HG02885 (cell line): ENCODE measurements around the gene SERPINE3.
A peak's percentile ranks its signal among the peaks of the same experiment; 100 is the strongest.

Experiments
- ATAC-seq: cut with Tn5 transposase; IDR thresholded peaks from one replicate; pipeline ENCODE4 v1.9.1; 2021; ENCODE audit warnings: mild to moderate bottlenecking; ENCODE audit not compliant: unreplicated experiment, poor library complexity

SERPINE3 gene

GRCh38 chr13:51339354-51339753 lies at the start of gene SERPINE3:
Gene SERPINE3, plus strand, starts transcription at chr13:51339691. Its CDS starts 1,401 bp downstream, at chr13:51341092.
- ATAC-seq: no peak

GRCh38 chr13:51291341-51291740 lies 48.1 kb upstream of the SERPINE3 start:
- no peak for ATAC-seq

DNA sequence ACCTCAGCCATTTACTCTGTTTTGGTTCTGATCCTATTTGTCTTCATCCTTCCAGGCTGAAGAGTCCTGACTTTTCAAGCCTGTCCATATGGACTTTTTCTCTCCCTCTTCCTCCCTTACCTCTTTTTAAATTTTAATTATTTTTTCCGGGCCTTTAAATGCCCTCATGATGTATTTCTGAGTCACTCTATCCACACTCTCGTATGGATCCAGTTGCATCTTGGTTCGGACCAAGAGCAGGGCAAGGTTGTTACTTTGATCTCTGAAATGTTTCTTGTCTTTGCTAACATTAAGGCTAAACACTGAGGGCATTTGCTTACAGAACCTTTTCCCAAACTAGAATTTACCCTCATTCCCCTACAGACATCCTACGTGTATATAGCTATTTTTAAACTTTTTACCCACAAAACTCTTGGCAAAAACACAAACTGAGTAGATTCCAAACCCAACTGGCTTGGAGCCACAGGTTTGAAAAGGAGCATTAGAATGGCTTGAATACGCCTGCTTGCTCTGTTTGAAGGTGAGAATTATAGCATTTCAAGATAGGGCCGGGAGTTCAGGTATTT lies 47.4 kb upstream of the SERPINE3 start:
- ATAC-seq: no peak

GRCh38 chr13:51297556-51297955 lies 41.9 kb upstream of the SERPINE3 start:
- no peak for ATAC-seq

GRCh38 chr13:51298812-51299211 lies 40.7 kb upstream of the SERPINE3 start:
- ATAC-seq: no peak

DNA sequence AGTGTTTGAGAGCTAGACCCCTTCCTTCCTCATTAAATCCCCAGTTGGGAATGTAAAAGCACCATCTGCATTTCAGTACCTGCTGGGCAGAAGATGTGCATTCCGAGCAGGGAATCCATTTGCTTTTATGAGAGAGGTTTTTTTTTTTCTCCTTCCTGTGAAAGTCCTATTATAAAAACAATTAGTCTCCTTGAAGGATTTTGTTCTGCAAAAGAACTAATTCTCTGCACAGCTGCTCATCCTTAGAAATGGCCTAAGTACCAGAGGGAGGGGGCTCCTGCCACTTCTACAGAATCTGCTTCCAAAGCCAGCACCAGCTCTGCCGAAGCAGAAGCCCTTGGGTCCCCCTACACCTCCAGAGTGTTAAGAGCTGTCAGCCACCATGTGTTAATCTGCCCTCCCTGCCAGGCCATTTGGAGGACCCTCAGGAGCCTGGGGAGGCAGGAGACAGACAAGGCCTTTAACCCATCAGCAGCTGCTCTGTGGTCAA lies 36.4 kb upstream of the SERPINE3 start:
- ATAC-seq: no peak

- ATAC-seq: no peak
Observed at GRCh38 chr13:51303882-51304281, 35.6 kb upstream of the SERPINE3 start.

DNA sequence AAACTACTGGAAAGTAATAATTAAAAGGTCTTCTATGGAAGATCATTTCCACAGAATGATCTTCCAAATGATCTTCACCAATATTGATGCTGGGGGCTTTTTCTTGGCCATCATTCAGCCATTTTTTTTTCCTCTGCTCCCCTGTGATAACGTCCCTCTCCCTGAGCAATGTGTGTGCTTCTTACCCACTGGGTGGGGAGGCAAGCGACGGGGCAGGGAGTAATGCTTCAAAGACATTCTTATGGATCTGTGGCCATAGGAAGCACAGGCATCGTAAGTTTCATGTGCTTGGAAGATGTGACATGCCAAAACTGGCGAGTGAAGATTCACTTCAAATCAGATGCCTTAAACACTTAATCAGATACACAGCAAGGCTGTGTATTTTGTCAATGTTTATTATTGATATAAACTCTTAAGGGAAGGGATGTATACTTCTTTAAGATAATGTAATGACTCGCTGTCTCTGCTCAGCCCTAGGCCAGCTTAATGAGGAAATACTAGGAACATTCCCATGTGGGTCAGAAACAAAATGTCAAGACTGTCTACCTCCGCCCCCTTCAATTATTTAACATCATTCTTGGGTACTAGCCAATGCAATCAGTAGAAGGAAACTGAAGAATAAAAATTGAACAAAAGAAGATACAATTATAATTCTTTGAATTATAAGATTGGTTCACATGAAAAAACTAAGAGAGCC lies 34.1 kb upstream of the SERPINE3 start:
- no peak for ATAC-seq

- ATAC-seq: no peak
Observed at GRCh38 chr13:51308781-51309180, 30.7 kb upstream of the SERPINE3 start.

GRCh38 chr13:51311231-51311630 lies 28.3 kb upstream of the SERPINE3 start:
- ATAC-seq: no peak

- no peak for ATAC-seq
Observed at GRCh38 chr13:51311957-51312520, 27.5 kb upstream of the SERPINE3 start.

GRCh38 chr13:51313619-51314018 lies 25.9 kb upstream of the SERPINE3 start:
- ATAC-seq: no peak

DNA sequence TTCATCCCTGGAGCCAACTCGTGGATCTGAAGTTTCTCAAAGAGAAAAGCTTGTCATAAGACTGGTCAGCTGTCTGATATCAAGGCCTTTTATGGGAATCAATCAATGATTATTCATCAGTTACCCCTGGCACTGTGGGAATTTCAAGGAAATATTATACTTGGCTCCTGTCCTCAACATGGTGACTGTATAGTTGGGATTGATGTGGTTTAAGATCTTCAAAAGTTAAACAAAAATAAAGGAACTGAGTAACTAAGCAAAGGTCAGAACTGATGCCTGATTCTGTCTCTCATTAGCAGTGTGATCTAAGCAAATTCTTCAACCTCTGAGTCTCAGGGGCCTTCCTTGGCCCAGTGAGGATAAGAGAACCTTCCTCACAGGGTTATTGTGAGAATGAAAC lies 22.2 kb upstream of the SERPINE3 start:
- no peak for ATAC-seq

- no peak for ATAC-seq
Observed at GRCh38 chr13:51318015-51318414, 21.5 kb upstream of the SERPINE3 start.

DNA sequence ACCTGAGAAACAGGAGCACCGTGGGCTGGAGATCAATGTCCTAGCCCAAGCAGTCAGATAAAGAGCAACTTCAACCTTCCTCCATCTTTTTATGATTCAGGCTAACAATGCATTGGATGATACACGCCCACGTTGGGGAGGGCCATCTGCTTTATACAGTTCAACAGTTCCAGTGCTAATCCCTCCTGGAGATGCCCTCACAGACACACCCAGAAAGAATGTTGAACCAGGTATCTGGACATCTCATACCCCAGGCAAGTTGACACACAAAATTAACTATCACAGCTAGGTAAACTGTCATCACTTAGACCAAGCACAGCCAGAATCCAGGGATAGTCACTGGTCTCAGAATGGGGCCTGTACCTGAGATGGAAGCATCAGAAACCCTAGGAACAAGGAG lies 20.6 kb upstream of the SERPINE3 start:
- no peak for ATAC-seq

DNA sequence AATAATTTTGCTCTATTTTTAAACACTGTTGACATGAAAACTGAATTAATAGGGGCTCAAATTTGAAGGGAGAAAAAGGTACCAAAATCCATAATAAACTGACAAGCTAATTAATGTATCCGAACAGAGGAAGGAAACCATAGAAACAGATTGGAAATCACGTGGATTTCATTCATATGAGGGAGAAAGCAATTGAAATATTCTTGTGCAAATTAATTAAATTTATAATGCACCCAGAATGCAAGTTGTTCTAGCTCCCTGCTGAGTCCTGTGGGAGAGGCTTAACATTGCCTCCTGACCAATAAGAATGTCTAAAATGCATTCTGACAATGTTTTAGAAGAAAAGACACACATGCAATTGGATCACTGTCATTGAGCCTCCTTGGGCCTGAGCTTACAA lies 17.7 kb upstream of the SERPINE3 start:
- ATAC-seq: no peak

- ATAC-seq: no peak
Observed at GRCh38 chr13:51322826-51323225, 16.7 kb upstream of the SERPINE3 start.

GRCh38 chr13:51323824-51324511 lies 15.5 kb upstream of the SERPINE3 start:
- ATAC-seq: no peak

DNA sequence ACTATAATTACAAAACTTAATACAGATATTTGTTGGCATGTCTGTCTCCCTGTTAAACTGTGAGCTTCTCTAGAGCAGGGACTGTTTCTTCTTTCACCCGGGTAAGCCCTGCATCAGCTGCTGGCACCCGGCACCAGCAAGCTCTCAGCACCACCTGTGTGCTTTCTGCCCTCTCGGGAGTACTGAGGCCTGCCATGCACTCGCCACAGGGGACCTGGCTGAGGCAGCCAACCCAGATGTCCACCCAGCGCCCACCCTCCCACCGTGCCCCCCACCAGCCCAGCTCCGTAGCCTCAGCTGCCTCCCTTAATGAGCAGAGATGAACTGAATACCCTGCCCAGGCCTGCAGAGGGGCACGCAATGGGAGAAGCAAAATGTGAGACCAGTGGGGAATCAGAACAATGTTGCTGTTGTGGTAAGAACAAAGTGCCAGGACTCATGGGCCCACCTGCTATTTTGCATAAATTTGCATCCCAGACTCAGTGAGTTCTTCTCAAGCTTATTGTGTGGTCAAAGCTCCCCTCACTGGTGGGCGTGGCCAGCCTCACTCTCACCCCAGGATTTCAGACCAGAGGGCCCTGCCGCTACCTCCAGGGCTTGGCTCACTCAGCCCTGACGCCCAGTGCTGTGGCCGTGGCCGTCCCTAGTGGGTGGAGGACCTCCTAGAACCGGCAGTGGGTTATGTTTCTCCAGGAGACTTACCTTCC lies 14.6 kb upstream of the SERPINE3 start:
- peak; percentile 78 for ATAC-seq

- no peak for ATAC-seq
Observed at GRCh38 chr13:51325837-51326236, 13.7 kb upstream of the SERPINE3 start.

- ATAC-seq: no peak
Observed at GRCh38 chr13:51326777-51327176, 12.7 kb upstream of the SERPINE3 start.
